HCT116 (cell line): ENCODE data around the gene MYADML2. TPM values are rescaled to one million over a fixed set of nuclear protein-coding genes. Genes with fewer than 3 reads are reported as not detected.

Experiments used
- ATAC-seq: fragments of 200-7000 bp; cut with Tn5 transposase; 2 replicates; pipeline ENCODE4 v1.9.1; 2020; ENCODE audit warnings: mild to moderate bottlenecking, moderate library complexity
- BruUV-seq: library from RNA; stranded (reverse); fragments of 400-500 nt; replicated peaks from 2 replicates; lab custom pipeline; 2021; lab: Mats Ljungman, UMichigan
- CTCF ChIA-PET: fragments of 300-600 bp; sonication (Branson Sonifier 250); formaldehyde crosslinking; loops from one replicate; lab custom pipeline; 2021; ENCODE audit warnings: antibody characterized with exemption; lab: Charles Lee
- POLR2A ChIA-PET: fragments of 300-600, 350-600 bp; sonication (Branson Sonifier 250); formaldehyde crosslinking; loops from one replicate; lab custom pipeline; 2021; ENCODE audit warnings: antibody characterized with exemption; lab: Charles Lee
- RAD21 ChIA-PET, 2 experiments: fragments of 300-600 bp; sonication (Branson Sonifier 250); formaldehyde crosslinking; loops; one replicate each; lab custom pipeline; 2023; ENCODE audit warnings: low total read pairs in 2 of 2; ENCODE audit not compliant: uncharacterized antibody in 2 of 2, unreplicated experiment in 2 of 2, low non-redundant PET in 1 of 2; lab: Charles Lee
- DNase-seq: peaks from one replicate; pipeline ENCODE4 v3.0.0-alpha.2; 2010; ENCODE audit warnings: low read depth, low spot score
- H2AFZ ChIP-seq: fragments of 200-600 bp; shearing (Covaris generic), sonication (generic); 2 replicates; pipeline ENCODE4 v1.6.1; 2017; ENCODE audit warnings: low read depth, mixed run types, mixed read lengths, antibody characterized with exemption, low read length; ENCODE audit not compliant: poor library complexity, severe bottlenecking
- H3K27ac ChIP-seq: 2 replicates; pipeline ENCODE4 v1.5.1; 2012; ENCODE audit warnings: low read depth, low read length
- H3K27me3 ChIP-seq: fragments of 200-600 bp; sonication (generic); 2 replicates; pipeline ENCODE4 v1.6.1; 2016; ENCODE audit warnings: mixed run types, low read length, mixed read lengths; ENCODE audit not compliant: insufficient read depth
- H3K36me3 ChIP-seq, 2 experiments: fragments of 200-500 bp in 1 of 2; fragments of 200-600 bp in 1 of 2; sonication (Bioruptor generic) in 1 of 2; sonication (generic) in 1 of 2; 2 replicates each; pipeline versions ENCODE4 v1.5.1 to v1.6.1; 2014 to 2016; ENCODE audit warnings: low read length in 2 of 2, inconsistent platforms in 1 of 2, mixed read lengths in 1 of 2, mixed run types in 1 of 2; ENCODE audit not compliant: insufficient read depth in 2 of 2, control insufficient read depth in 1 of 2
- H3K4me1 ChIP-seq, 2 experiments: fragments of 200-600 bp in 1 of 2; sonication (generic) in 1 of 2; 2 replicates each; pipeline versions ENCODE4 v1.5.1 to v1.6.1; 2012 to 2017; ENCODE audit warnings: low read length in 2 of 2, inconsistent platforms in 1 of 2, mild to moderate bottlenecking in 1 of 2, mixed read lengths in 1 of 2, mixed run types in 1 of 2, moderate library complexity in 1 of 2; ENCODE audit not compliant: insufficient read depth in 2 of 2, control insufficient read depth in 1 of 2
- H3K4me2 ChIP-seq: fragments of 200-600 bp; sonication (generic); 2 replicates; pipeline ENCODE4 v1.6.1; 2017; ENCODE audit warnings: mixed run types, low read length, mixed read lengths
- H3K4me3 ChIP-seq, 2 experiments: fragments of 200-600 bp in 1 of 2; sonication (generic) in 1 of 2; replicated peaks in 1 of 2; 2 replicates each; pipeline ENCODE4 v1.5.1; 2011 to 2016; ENCODE audit warnings: low read length in 2 of 2, control low read depth in 1 of 2, low read depth in 1 of 2, mild to moderate bottlenecking in 1 of 2, mixed read lengths in 1 of 2, mixed run types in 1 of 2
- H3K79me2 ChIP-seq: fragments of 200-600 bp; sonication (generic); 2 replicates; pipeline ENCODE4 v1.6.1; 2017; ENCODE audit warnings: mild to moderate bottlenecking, mixed run types, low read length, moderate library complexity, mixed read lengths; ENCODE audit not compliant: insufficient read depth
- H3K9ac ChIP-seq: fragments of 200-600 bp; sonication (generic); 2 replicates; pipeline ENCODE4 v1.6.1; 2016; ENCODE audit warnings: low read length, mixed read lengths
- H3K9me2 ChIP-seq: fragments of 200-600 bp; sonication (generic), shearing (Covaris generic); 2 replicates; pipeline ENCODE4 v1.6.1; 2017; ENCODE audit warnings: mixed run types, mild to moderate bottlenecking, moderate library complexity; ENCODE audit not compliant: insufficient read depth
- H3K9me3 ChIP-seq, 2 experiments: fragments of 200-500 bp in 1 of 2; fragments of 200-600 bp in 1 of 2; sonication (Bioruptor generic) in 1 of 2; sonication (generic) in 1 of 2; 2 replicates each; pipeline ENCODE4 v1.6.1; 2014 to 2017; ENCODE audit warnings: low read length in 2 of 2, mixed read lengths in 2 of 2, inconsistent platforms in 1 of 2, low read depth in 1 of 2, mild to moderate bottlenecking in 1 of 2, mixed run types in 1 of 2, moderate library complexity in 1 of 2; ENCODE audit not compliant: control insufficient read depth in 1 of 2, insufficient read depth in 1 of 2
- H4K20me1 ChIP-seq: fragments of 200-600 bp; sonication (generic), shearing (Covaris generic); 2 replicates; pipeline ENCODE4 v1.6.1; 2017; ENCODE audit warnings: mixed run types, mild to moderate bottlenecking, moderate library complexity; ENCODE audit not compliant: insufficient read depth
- CEBPB ChIP-seq: IDR thresholded peaks from 2 replicates; pipeline ENCODE4 v1.6.1; 2012; ENCODE audit warnings: low read depth
- EGR1 ChIP-seq: IDR thresholded peaks from 2 replicates; pipeline ENCODE4 v1.6.1; 2012; ENCODE audit warnings: low read depth
- ELF1 ChIP-seq: IDR thresholded peaks from 2 replicates; pipeline ENCODE4 v1.6.1; 2012; ENCODE audit warnings: low read depth, borderline replicate concordance
- EZH2 ChIP-seq: fragments of 200-600 bp; sonication (generic); IDR thresholded peaks from 2 replicates; pipeline ENCODE4 v1.6.1; 2017; ENCODE audit warnings: antibody characterized with exemption, mixed run types
- EZH2phosphoT487 ChIP-seq: fragments of 200-600 bp; IDR thresholded peaks from 2 replicates; pipeline ENCODE4 v1.6.1; 2018; ENCODE audit warnings: antibody characterized with exemption, borderline replicate concordance
- FOSL1 ChIP-seq: IDR thresholded peaks from 2 replicates; pipeline ENCODE4 v1.6.1; 2012; ENCODE audit warnings: low read depth
- JUND ChIP-seq: IDR thresholded peaks from 2 replicates; pipeline ENCODE4 v1.6.1; 2012
- POLR2A ChIP-seq: IDR thresholded peaks from 2 replicates; pipeline ENCODE4 v1.7.0; 2011; ENCODE audit warnings: borderline replicate concordance; ENCODE audit not compliant: insufficient read depth, insufficient read length; ENCODE audit errors: extremely low read depth
- POLR2AphosphoS5 ChIP-seq: IDR thresholded peaks from 2 replicates; pipeline ENCODE4 v1.6.1; 2011; ENCODE audit warnings: mild to moderate bottlenecking, low read depth, low read length, moderate library complexity
- RAD21 ChIP-seq: IDR thresholded peaks from 2 replicates; pipeline ENCODE4 v1.6.1; 2012; ENCODE audit warnings: low read depth, mild to moderate bottlenecking
- SIN3A ChIP-seq: IDR thresholded peaks from 2 replicates; pipeline ENCODE4 v1.6.1; 2012; ENCODE audit warnings: low read depth
- SP1 ChIP-seq: IDR thresholded peaks from 2 replicates; pipeline ENCODE4 v1.6.1; 2012; ENCODE audit warnings: low read depth
- SRF ChIP-seq: IDR thresholded peaks from 2 replicates; pipeline ENCODE4 v1.6.1; 2012; ENCODE audit warnings: low read depth
- YY1 ChIP-seq: IDR thresholded peaks from 2 replicates; pipeline ENCODE4 v1.6.1; 2011; ENCODE audit warnings: low read length, low read depth, moderate library complexity, mild to moderate bottlenecking; ENCODE audit not compliant: insufficient replicate concordance; ENCODE audit errors: extremely low read depth
- ZFX ChIP-seq: fragments of 450-650 bp; IDR thresholded peaks from 2 replicates; pipeline ENCODE4 v1.6.1; 2017
- ZNF274 ChIP-seq: fragments of 200-500 bp; sonication (Bioruptor generic); IDR thresholded peaks from 2 replicates; pipeline ENCODE4 v1.6.1; 2014; ENCODE audit warnings: mild to moderate bottlenecking, low read depth, low read length, inconsistent platforms
- intact Hi-C: fragments of 100-400 bp; cut with micrococcal nuclease; formaldehyde crosslinking; loops from 2 replicates; pipeline ENCODE4 v1.10.0; 2022
- total RNA-seq: library from RNA; stranded (reverse); gene quantifications from one replicate; pipeline ENCODE4 v1.2.1, GENCODE V29; 2021; ENCODE audit not compliant: unreplicated experiment
- TF ChIP-seq, protein P1 (sequence below): IDR thresholded peaks from 2 replicates; pipeline ENCODE4 v1.6.1; 2012
- TF ChIP-seq, protein P2 (sequence below): IDR thresholded peaks from 2 replicates; pipeline ENCODE4 v1.6.1; 2012; ENCODE audit warnings: low read depth
- TF ChIP-seq, protein P3 (sequence below): IDR thresholded peaks from 2 replicates; pipeline ENCODE4 v1.6.1; 2012

The MYADML2 gene
- total RNA-seq, 1 experiment from 2014 or later = not detected

DNA sequence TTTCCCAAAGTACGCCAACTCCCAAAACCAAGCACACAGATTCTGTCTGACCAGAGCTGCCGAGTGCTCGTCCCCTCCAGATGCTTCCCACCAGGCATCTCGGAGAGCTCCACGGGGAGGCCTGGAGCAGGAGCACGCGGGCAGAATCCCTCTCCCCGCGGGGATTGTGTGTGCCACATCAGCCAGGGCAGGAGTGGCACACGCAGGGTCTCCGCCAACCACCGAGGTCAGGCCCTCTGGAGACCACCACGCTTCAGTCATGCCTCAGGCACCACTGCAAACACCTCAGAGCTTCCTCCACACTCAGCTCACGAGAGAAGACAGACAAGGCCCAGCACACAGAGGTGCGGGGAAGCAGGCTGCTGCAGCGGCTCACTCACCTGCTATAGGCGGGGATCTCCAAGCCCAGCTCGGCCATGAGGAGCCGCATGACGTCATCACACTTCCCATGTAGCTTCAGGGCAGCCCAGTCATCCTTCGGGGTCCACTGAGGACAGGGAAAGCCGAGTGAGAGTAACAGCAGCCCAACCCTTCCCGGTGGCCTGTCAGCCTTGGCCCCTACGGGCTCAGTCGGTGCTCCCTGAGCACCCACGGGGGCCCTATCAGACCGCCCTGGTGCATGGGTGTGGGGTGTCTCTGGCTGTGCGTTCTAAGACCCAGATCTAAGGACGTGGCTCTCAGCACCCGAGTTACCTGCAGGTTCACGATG, 33.5 kb downstream of the MYADML2 start:
- no peak overlapping the region for H3K4me3 ChIP-seq

More for the DNA sequence above, 33.5 kb downstream of the MYADML2 start:
- TF ChIP-seq ZFX (no peak), SP1 (no peak), EGR1 (no peak), ELF1 (no peak), YY1 (no peak), SRF (no peak), ZNF274 (no peak), CEBPB (no peak), SIN3A (no peak), RAD21 (no peak), JUND (no peak), POLR2AphosphoS5 (no peak), EZH2phosphoT487 (no peak), EZH2 (no peak), FOSL1 (no peak), POLR2A (no peak)
- TF ChIP-seq, protein P1, sequence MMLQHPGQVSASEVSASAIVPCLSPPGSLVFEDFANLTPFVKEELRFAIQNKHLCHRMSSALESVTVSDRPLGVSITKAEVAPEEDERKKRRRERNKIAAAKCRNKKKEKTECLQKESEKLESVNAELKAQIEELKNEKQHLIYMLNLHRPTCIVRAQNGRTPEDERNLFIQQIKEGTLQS = no peak
- TF ChIP-seq, protein P2, sequence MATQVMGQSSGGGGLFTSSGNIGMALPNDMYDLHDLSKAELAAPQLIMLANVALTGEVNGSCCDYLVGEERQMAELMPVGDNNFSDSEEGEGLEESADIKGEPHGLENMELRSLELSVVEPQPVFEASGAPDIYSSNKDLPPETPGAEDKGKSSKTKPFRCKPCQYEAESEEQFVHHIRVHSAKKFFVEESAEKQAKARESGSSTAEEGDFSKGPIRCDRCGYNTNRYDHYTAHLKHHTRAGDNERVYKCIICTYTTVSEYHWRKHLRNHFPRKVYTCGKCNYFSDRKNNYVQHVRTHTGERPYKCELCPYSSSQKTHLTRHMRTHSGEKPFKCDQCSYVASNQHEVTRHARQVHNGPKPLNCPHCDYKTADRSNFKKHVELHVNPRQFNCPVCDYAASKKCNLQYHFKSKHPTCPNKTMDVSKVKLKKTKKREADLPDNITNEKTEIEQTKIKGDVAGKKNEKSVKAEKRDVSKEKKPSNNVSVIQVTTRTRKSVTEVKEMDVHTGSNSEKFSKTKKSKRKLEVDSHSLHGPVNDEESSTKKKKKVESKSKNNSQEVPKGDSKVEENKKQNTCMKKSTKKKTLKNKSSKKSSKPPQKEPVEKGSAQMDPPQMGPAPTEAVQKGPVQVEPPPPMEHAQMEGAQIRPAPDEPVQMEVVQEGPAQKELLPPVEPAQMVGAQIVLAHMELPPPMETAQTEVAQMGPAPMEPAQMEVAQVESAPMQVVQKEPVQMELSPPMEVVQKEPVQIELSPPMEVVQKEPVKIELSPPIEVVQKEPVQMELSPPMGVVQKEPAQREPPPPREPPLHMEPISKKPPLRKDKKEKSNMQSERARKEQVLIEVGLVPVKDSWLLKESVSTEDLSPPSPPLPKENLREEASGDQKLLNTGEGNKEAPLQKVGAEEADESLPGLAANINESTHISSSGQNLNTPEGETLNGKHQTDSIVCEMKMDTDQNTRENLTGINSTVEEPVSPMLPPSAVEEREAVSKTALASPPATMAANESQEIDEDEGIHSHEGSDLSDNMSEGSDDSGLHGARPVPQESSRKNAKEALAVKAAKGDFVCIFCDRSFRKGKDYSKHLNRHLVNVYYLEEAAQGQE = no peak
- TF ChIP-seq, protein P3, sequence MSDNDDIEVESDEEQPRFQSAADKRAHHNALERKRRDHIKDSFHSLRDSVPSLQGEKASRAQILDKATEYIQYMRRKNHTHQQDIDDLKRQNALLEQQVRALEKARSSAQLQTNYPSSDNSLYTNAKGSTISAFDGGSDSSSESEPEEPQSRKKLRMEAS = no peak
- ChIA-PET CTCF (interaction anchor here (0.9 to 1.8 kb wide), 2 partner anchors 10 to 108 kb away, joined by 4 to 9 read pairs; partner anchors contain the start of genes CENPX and LRRC45), POLR2A (interaction anchor here (1.1 to 1.3 kb wide), 2 partner anchors 13 to 16 kb away, joined by 3 read pairs; no protein-coding TSS in a partner anchor), RAD21 (interaction anchor here in 1 of 2 experiments (1.3 kb wide), 1 partner anchor 13 kb away, joined by 3 read pairs; no protein-coding TSS in a partner anchor)
- ATAC-seq (no peak), DNase-seq (no peak)
- Histone ChIP-seq H3K27me3 (no peaks in the 10 kb centered on the region), H3K9ac (no peak overlapping the region), H3K36me3 (peaks cover 21 to 34% of the 10 kb centered on the region in 2 experiments), H2AFZ (no peak overlapping the region), H3K27ac (peak overlapping the region; percentile 60), H4K20me1 (no peaks in the 10 kb centered on the region), H3K9me3 (no peaks in the 10 kb centered on the region), H3K4me1 (peaks cover 43 to 60% of the 10 kb centered on the region in 2 experiments), H3K9me2 (no peaks in the 10 kb centered on the region), H3K4me2 (peak overlapping the region; percentile 66), H3K79me2 (peaks cover 45% of the 10 kb centered on the region)
- BruUV-seq = no TSS peak
- intact Hi-C loops = loop anchor here (5.0 kb wide), 1 partner anchor 109 kb away; the partner anchor contains the start of genes CENPX and LRRC45
